Measurements from ENCODE around the gene CEP170B.

The CEP170B gene

DNA sequence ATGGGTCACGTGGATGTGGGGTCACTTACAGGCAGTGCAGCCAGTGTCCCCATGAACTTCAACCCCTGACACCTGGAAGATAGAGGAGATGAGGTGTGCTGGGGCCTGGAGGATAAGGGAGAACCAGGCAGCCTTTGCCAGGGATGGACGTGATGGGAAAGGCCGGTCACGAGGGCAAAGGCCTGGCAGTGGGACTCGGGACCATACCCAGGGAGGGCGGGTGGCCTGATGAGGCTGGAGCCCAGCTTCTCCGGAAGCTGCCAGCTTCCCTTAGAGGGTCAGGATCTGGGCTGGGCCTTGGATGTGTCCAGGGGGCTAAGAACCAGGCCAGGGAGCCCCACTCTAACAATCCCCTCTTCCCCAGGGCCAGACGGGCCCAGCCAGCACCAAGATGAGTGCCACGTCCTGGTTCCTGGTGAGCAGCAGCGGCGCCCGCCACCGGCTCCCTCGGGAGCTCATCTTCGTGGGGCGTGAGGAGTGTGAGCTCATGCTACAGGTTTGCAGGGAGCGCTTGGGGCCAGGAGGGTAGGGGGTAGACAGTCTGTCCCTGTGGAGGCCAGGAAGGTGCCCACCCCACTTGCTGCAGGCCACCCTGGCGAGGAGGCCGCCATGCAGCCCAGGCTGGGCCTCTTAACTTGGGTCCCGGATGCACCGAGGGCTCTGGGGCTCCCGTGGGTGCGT lies 3.1 kb downstream of the CEP170B start:
- peak; percentile 57 for DNase-seq

DNA sequence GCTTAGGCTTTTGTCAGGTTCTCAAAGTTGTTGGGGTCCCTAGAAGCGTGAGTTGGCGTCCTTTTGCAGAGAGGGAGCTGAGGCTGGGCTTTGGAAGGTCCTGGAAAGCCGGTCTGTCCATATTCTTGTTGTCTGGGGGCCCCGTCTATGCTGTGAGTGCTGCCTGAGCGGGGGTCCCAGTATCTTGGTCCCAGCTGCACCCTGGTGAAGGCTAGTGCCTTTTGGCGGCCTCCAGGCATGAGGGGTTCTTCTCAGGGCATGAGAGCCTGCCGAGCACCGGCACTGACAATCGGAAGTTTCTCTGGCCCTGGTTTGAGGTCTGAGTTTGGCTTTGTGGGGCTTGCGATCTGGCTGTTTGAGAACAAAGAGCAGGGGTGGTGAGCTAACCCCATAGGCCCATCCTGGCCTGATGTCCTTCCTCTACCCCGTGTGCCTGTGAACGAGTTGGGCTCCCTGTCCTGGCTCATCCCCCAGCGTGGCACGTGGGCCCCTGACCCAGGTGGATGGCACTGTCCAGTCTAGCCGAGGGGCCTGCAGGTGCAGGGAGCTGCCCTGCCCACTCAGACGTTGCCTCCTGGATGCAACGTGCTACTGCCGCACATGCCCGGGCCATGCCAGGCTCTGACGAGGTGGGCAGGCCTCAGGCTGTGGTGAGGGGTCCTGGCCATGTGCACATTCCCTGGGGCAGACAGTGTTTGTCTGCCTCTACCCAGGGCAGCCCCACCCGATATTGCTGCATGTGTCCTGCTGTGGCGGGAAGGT lies 3.9 kb downstream of the CEP170B start:
- DNase-seq, result peak; percentile 53

DNA sequence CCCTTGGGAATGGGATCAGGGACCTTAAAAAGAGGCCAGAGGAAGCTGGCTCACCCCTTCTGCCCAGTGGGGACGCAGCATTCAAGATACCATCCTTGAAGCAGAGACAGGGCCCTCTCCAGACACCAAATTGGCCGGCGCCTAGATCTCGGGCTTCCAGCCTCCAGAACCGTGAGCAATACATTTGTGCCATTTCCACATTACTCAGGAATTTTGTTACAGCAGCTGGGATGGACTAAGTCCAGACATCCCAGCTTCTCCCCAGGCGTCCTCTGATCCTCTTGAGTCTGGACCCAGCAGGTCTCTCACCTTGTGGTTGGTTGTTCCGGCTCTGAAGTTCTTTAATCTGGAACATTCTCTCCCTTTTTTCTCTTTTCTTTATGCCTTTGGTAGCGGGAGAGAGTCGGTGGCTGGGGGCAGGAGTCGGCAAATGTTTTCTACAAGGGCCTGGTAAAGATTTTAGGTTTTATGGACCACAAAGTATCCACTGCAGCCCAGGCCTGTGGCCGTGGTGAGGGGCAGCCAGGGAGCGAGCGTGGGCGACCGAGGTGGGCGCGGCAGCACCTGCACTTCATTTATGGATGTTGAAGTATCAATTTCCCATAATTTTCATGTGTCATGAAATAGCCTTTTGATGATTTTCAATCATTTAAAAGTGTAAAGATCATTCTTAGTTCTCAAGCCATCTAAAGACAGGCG lies 4.8 kb downstream of the CEP170B start:
- peak; percentile 43 for DNase-seq

- peak; percentile 79 for DNase-seq
These were observed 5.5 kb downstream of the CEP170B start for GRCh38 chr14:104870368-104871144.

- DNase-seq, result no peak
These were observed 6.1 kb downstream of the CEP170B start for GRCh38 chr14:104871145-104871655.

- no peak for DNase-seq
These were observed 6.8 kb downstream of the CEP170B start for GRCh38 chr14:104871656-104872468.

DNA sequence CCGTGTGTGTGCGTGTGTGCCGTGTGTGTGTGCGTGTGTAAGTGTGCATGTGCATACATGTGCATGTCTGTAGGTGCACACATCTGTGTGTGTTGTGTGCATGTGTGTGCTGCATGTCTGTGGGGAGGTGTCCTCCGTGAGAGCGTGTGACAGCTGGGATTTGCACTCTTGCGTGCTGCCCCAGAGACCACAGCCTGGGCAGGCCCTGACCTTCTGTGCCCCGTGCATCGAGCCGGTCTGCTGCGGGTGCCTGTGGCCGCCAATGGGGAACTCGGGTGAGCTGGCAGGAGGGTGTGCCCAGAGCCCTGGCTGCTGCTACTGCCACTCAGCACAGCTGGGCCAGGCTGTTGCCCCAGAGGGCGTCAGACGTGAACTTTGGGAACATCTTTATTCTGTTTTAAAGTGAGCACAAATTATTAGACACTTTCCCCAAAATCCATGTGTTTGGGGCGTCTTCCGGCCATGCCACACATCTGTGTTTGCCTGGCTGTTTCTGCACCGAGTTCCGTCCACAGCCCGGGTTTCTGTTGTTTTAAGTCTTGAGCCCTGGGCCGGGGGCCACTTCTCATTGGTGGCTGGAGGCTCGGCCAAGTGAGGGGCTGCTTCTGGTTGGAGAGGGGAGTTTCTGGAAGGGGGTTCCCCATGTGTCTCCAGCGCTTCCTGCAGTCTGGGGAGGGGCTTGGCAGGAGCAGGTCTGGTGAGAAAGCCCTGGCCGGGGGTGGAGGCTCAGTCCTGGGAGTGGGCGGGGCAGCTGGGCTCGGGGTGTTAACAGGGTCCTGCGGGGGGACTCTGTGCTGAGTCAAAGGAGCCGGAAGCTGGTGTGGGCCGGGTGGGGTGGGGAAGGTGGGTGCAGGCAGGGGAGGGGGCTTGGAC lies 7.6 kb downstream of the CEP170B start:
- DNase-seq, result no peak

GRCh38 chr14:104873380-104874055 lies 8.4 kb downstream of the CEP170B start:
- DNase-seq, result no peak

GRCh38 chr14:104874110-104874531 lies 9.1 kb downstream of the CEP170B start:
- no peak for DNase-seq

- no peak for DNase-seq
These were observed 9.7 kb downstream of the CEP170B start for GRCh38 chr14:104874571-104875411.

DNA sequence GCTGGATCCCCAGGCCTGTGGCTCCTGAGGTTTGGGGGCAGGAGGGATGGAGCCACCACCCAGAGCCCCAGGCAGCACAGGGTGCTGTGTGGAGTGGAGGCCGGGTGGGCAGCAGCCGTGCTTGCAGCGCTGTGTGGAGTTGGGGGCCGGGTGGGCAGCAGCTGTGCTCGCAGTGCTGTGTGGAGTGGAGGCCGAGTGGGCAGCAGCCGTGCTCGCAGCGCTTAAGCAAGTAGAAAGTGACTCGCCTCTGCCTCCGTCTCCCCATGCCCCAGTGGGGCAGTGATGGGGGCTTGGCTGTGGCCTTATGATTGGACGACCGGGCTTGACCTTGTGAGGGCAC lies 10.3 kb downstream of the CEP170B start:
- DNase-seq, result no peak

GRCh38 chr14:104875811-104876210 lies 10.7 kb downstream of the CEP170B start:
- no peak for DNase-seq

GRCh38 chr14:104876251-104876699 lies 11.2 kb downstream of the CEP170B start:
- peak; percentile 74 for DNase-seq

DNA sequence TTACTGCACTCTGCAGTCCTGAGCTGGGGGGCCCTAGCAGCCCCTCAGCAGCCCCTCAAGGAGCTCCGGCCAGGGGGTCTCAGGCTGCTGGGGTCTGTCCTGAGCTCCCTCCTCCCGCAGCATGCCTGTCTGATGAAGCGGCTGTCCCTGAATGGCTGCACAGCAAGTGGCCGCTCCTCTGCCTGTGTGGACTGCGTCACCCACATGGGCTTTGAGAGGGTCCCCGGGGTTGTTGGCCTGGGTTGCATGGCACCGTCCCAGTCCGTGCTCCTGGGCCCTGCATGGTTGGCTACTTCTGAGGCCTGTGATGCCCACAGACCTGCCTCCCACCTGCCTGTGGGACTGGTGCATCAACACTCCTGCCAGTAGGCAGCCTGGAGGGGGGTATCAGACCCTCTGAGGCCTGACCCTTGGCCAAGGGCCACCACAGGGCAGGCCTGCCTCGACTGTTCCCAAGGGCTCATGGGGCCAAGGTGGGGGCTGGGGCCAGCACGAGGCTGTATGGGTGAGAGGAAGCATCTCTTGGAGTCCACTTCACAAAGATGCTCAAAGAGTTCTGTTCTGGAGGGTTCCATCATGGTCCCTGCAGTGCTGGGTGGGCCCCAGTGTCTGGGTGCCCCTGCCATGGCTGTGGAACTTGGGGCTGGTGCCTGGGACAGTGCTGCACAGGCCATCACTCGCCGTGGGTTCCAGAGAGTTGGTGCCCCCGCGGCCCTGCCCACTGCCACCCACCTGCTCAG lies 12.2 kb downstream of the CEP170B start:
- no peak for DNase-seq

DNA sequence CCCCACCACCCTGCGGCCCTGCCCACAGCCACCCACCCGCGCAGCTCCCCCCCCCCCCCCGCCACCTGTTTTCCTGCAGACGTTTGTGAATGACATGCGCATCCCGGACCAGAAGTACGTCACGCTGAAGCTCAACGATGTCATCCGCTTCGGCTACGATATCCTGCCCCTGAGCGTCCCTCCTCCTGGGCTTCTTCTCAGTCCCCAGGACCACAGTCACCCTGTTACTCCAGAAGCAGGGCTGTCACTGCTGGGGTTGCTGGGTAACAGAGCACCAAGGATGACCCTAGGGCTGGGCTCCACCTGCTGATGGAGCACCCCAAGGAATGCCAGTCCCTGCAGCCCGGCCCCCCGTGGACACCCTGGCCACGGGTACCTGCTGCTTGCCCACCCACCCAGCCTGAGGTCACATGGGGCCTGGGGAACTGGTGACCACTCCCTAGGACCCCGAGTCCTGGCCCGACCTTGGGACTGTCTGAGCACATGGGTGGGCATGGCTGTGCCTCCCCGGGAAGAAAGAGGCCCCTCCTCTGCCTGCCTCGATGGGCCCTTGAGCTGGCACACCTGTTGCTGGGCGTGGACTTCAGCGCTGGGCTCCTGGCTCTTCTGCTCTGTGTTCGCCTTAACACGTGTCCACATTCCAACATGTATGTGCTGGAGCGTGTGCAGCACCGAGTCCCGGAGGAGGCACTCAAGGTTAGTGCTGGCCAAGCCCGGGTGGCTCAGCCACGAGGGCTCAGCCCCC lies 12.9 kb downstream of the CEP170B start:
- no peak for DNase-seq

DNA sequence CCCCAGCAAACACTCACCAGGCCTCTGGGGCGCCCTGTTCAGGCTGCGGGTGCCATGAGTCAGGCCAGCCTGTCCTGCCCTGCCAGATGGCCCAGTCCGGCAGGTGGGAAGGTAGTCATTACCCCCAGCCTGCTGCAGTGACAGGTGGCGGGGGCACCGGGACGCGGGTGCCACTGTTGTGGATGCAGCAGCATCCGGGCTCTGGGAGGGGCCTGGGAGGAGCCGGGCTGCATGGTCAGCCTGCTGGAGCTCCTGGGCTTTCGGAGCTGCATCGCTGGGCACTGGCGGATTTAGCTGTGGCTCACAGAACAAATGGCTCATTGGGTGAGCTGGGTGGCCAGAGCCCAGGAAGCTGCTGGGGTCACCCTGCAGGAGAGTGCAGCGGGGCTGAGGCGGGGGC lies 13.5 kb downstream of the CEP170B start:
- no peak for DNase-seq

GRCh38 chr14:104879201-104879982 lies 14.3 kb downstream of the CEP170B start:
- DNase-seq, result no peak
